Measurements from ENCODE around the gene GALNT9. TPM values are rescaled to one million over a fixed set of nuclear protein-coding genes. Genes with fewer than 3 reads are reported as not detected.

The GALNT9 gene
- polyA plus RNA-seq, 1 experiment: not detected

GRCh38 chr12:132270969-132271754 is 58.2 kb downstream of the GALNT9 start:
- POLR2A ChIA-PET: no interaction called here
- Histone ChIP-seq H3K4me3 (ENCODE audit: low read depth, low read length) (no peak overlapping the region), H3K27me3 (ENCODE audit: control insufficient read depth, insufficient read depth, low read length) (peaks cover 5% of the 10 kb centered on the region), H3K36me3 (ENCODE audit: control insufficient read depth, insufficient read depth, low read length) (no peaks in the 10 kb centered on the region)
- no peak for DNase-seq (ENCODE audit: low read depth)
- CTCF ChIA-PET: no interaction called here
- TF ChIP-seq, protein P1, sequence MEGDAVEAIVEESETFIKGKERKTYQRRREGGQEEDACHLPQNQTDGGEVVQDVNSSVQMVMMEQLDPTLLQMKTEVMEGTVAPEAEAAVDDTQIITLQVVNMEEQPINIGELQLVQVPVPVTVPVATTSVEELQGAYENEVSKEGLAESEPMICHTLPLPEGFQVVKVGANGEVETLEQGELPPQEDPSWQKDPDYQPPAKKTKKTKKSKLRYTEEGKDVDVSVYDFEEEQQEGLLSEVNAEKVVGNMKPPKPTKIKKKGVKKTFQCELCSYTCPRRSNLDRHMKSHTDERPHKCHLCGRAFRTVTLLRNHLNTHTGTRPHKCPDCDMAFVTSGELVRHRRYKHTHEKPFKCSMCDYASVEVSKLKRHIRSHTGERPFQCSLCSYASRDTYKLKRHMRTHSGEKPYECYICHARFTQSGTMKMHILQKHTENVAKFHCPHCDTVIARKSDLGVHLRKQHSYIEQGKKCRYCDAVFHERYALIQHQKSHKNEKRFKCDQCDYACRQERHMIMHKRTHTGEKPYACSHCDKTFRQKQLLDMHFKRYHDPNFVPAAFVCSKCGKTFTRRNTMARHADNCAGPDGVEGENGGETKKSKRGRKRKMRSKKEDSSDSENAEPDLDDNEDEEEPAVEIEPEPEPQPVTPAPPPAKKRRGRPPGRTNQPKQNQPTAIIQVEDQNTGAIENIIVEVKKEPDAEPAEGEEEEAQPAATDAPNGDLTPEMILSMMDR (IDR thresholded peaks at IDR 0.05; ENCODE audit: insufficient read depth, low read depth, low read length): no peak

GRCh38 chr12:132270516-132270915 is 58.9 kb downstream of the GALNT9 start:
- CTCF ChIA-PET: no interaction called here

DNA sequence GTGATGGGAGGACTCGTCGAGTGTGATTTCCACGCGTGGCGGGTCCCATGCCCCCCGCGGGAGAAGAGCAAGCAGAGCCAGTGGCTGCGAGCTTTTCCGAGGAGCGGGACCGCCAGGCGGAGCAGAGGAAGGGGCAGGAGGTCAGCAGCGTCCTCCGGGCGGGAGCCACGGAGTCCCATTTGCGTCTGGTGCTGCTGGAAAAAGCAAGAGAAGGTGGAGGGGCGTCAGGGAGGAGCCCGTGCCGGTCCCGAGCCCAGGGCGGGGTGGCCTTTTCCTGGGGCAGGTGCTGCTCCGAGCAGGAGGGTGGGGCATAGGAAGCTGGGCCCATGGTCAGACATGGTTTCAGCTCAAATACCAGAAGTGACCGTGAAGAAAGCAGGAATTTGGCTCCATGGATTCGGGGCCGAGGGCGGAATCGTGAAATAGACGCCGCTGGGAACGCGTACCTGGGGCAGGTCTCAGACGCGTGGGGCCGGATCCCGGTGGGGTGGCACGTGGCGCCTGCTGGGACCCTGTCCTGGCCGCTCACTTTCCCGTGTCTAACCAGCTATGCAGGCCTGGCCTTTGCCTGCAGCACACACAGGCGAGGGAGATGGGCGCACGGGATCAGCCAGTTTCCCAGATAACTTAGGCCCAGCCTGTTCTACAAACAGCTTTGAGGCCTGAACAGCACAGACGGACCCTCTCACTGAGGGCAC is 60.0 kb downstream of the GALNT9 start:
- TF ChIP-seq, protein P1 (IDR thresholded peaks at IDR 0.05; ENCODE audit: insufficient read depth, low read depth, low read length): no peak
- DNase-seq (ENCODE audit: low read depth): no peak
- Histone ChIP-seq H3K27me3 (ENCODE audit: control insufficient read depth, insufficient read depth, low read length) (peaks cover 5% of the 10 kb centered on the region), H3K4me3 (ENCODE audit: low read depth, low read length) (no peak overlapping the region), H3K36me3 (ENCODE audit: control insufficient read depth, insufficient read depth, low read length) (no peaks in the 10 kb centered on the region)
- CTCF ChIA-PET: interaction anchor here (0.7 kb wide), 1 partner anchor 26 kb away, joined by 3 read pairs; no protein-coding TSS in a partner anchor
- POLR2A ChIA-PET: no interaction called here

More at GRCh38 chr12:132270516-132270915, 58.9 kb downstream of the GALNT9 start:
- POLR2A ChIA-PET: no interaction called here
- no peaks in the 10 kb centered on the region for H3K36me3 ChIP-seq (ENCODE audit: control insufficient read depth, insufficient read depth, low read length)
- TF ChIP-seq, protein P1 (IDR thresholded peaks at IDR 0.05; ENCODE audit: insufficient read depth, low read depth, low read length): no peak
- H3K4me3 ChIP-seq (ENCODE audit: low read depth, low read length): no peak overlapping the region
- no peak for DNase-seq (ENCODE audit: low read depth)
- peaks cover 5% of the 10 kb centered on the region for H3K27me3 ChIP-seq (ENCODE audit: control insufficient read depth, insufficient read depth, low read length)

DNA sequence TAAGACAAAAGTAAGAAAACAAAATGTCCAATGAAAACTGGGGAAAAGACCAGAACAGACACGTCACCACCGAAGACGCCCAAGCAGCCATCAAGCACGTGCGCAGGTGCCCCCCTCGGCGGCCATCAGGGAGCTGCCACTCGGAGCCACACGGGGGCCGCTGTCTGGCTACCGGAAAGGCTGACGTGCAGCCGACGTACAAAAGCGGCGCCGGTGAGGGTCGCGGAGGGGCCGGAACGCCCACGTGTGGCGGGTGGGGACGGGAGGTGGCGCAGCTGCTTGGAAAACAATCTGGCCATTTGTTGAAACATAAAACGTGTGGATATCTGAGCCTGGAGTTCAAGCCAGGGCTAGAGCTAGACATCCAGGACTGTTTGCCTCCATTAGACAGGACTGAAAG is 60.7 kb downstream of the GALNT9 start:
- ChIA-PET POLR2A (no interaction called here), CTCF (no interaction called here)
- H3K36me3 ChIP-seq (ENCODE audit: control insufficient read depth, insufficient read depth, low read length): no peaks in the 10 kb centered on the region
- DNase-seq (ENCODE audit: low read depth): no peak
- TF ChIP-seq, protein P1 (IDR thresholded peaks at IDR 0.05; ENCODE audit: insufficient read depth, low read depth, low read length): no peak
- no peak overlapping the region for H3K4me3 ChIP-seq (ENCODE audit: low read depth, low read length)
- H3K27me3 ChIP-seq (ENCODE audit: control insufficient read depth, insufficient read depth, low read length): peaks cover 5% of the 10 kb centered on the region

- H3K36me3 ChIP-seq (ENCODE audit: control insufficient read depth, insufficient read depth, low read length): no peaks in the 10 kb centered on the region
- TF ChIP-seq, protein P1 (IDR thresholded peaks at IDR 0.05; ENCODE audit: insufficient read depth, low read depth, low read length): no peak
- DNase-seq (ENCODE audit: low read depth): no peak
- peaks cover 5% of the 10 kb centered on the region for H3K27me3 ChIP-seq (ENCODE audit: control insufficient read depth, insufficient read depth, low read length)
- ChIA-PET CTCF (no interaction called here), POLR2A (no interaction called here)
- no peak overlapping the region for H3K4me3 ChIP-seq (ENCODE audit: low read depth, low read length)
These were observed 61.5 kb downstream of the GALNT9 start for GRCh38 chr12:132267873-132268272.

All from BJ (cell line).